Measurements from ENCODE around the gene WWOX. TPM values are rescaled to one million over a fixed set of nuclear protein-coding genes. Genes with fewer than 3 reads are reported as not detected.

Gene WWOX
- total and polyA plus RNA-seq, 2 of the 4 experiments (the other 2 are of a cell fraction) = 2.7 to 5.4 TPM

DNA sequence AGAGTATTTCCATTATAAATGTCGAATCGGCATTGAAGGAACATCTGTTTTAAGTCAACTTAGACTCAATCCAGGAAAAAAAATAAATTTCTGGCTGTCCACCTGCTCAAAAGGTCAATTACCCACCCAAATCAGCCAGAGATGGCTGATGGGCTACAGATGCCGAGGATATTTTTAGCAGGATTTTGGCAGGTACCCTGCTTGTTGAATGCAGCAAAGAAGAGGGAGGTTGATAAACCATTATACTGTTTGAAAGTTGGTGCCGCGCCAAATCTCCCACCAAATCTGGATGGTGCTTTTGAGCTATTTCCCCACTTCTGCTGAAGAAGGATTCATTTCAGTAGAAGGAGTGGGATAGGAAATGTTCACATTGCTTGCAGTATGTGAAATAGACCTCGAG is 963.4 kb downstream of the WWOX start:
- dilution Hi-C loops (cut with HindIII; ENCODE audit: low sequenced_read_pairs, unreplicated experiment) = no loop called here
- ChIA-PET CTCF (interaction anchor here (0.6 kb wide), 1 partner anchor 14 kb away, joined by 3 read pairs; no protein-coding TSS in a partner anchor), POLR2A (ENCODE audit: unreplicated experiment) (no interaction called here)

More for the DNA sequence above, 963.4 kb downstream of the WWOX start:
- no peak overlapping the region for H2AK9ac ChIP-seq (replicated peaks; ENCODE audit: low read depth, low read length, poor library complexity)
- no peak overlapping the region for H4K5ac ChIP-seq (ENCODE audit: low read depth, low read length)
- H2BK15ac ChIP-seq (ENCODE audit: low read depth, low read length) = no peak overlapping the region
- no peak overlapping the region for H2BK20ac ChIP-seq (ENCODE audit: low read depth, low read length)
- no peak overlapping the region for H3K4ac ChIP-seq (ENCODE audit: low read depth, low read length)
- no peaks in the 10 kb centered on the region for H3K79me1 ChIP-seq (ENCODE audit: low read depth in 1 of 2, low read length in 2 of 2)
- in situ Hi-C loops (cut with MboI; ENCODE audit: low sequenced_read_pairs) = no loop called here
- intact Hi-C loops (cut with micrococcal nuclease) = no loop called here
- DNase-seq (no peak), ATAC-seq (ENCODE audit: low read depth) (no peak)
- no peak overlapping the region for H3K9ac ChIP-seq (ENCODE audit: low read depth, low read length)
- H4K8ac ChIP-seq (ENCODE audit: low read depth in 2 of 2, low read length in 2 of 2) = no peak overlapping the region
- H3K27me3 ChIP-seq (ENCODE audit: control insufficient read depth, insufficient read depth, low read length) = no peaks in the 10 kb centered on the region
- H2BK120ac ChIP-seq (ENCODE audit: low read depth, low read length) = no peak overlapping the region
- no peak overlapping the region for H3K56ac ChIP-seq (ENCODE audit: extremely low read depth, insufficient read depth, low read length)
- no peak overlapping the region for H3K4me3 ChIP-seq (ENCODE audit: insufficient read depth, low read depth, low read length)
- H3K4me2 ChIP-seq (ENCODE audit: low read depth, low read length) = no peak overlapping the region
- H3K36me3 ChIP-seq (ENCODE audit: control insufficient read depth, insufficient read depth, low read length) = no peaks in the 10 kb centered on the region
- TF ChIP-seq MAZ (IDR thresholded peaks at IDR 0.05; ENCODE audit: borderline replicate concordance, low read depth, low read length) (no peak), SMC3 (IDR thresholded peaks at IDR 0.05; ENCODE audit: low read depth, low read length) (no peak), CHD1 (IDR thresholded peaks at IDR 0.05; ENCODE audit: low read depth, low read length) (no peak), ELK1 (IDR thresholded peaks at IDR 0.05; ENCODE audit: borderline replicate concordance, low read depth, low read length) (no peak), MAFK (IDR thresholded peaks at IDR 0.05; ENCODE audit: low read depth, low read length) (no peak), RAD21 (IDR thresholded peaks at IDR 0.05; ENCODE audit: low read length) (no peak), POLR2A (IDR thresholded peaks at IDR 0.05; ENCODE audit: low read depth, low read length) (no peak), CTCF (conservative IDR thresholded peaks at IDR 0.05; ENCODE audit: low read depth, low read length) (no peak), NFE2L2 (IDR thresholded peaks at IDR 0.05; ENCODE audit: low read depth, low read length) (no peak), CEBPB (IDR thresholded peaks at IDR 0.05; ENCODE audit: low read depth, low read length) (no peak), RFX5 (IDR thresholded peaks at IDR 0.05; ENCODE audit: low read depth, low read length) (no peak), USF2 (IDR thresholded peaks at IDR 0.05; ENCODE audit: low read depth, low read length) (no peak), BHLHE40 (IDR thresholded peaks at IDR 0.05; ENCODE audit: low read depth, low read length) (no peak), FOS (IDR thresholded peaks at IDR 0.05; ENCODE audit: low read depth, low read length) (no peak), RCOR1 (IDR thresholded peaks at IDR 0.05; ENCODE audit: insufficient replicate concordance, low read length) (no peak), MXI1 (IDR thresholded peaks at IDR 0.05; ENCODE audit: borderline replicate concordance, low read depth, low read length) (no peak)
- no peak overlapping the region for H4K91ac ChIP-seq (ENCODE audit: insufficient read depth, low read depth, low read length)
- no peaks in the 10 kb centered on the region for H3K4me1 ChIP-seq (ENCODE audit: control insufficient read depth, insufficient read depth, low read length)
- no peaks in the 10 kb centered on the region for H3K9me1 ChIP-seq (ENCODE audit: insufficient read depth, low read length)
- no peak overlapping the region for H2AK5ac ChIP-seq (ENCODE audit: low read depth, low read length)
- H2AFZ ChIP-seq (replicated peaks; ENCODE audit: low read length, poor library complexity) = no peak overlapping the region
- H3K9me3 ChIP-seq (ENCODE audit: control insufficient read depth, insufficient read depth, low read length) = peaks cover 19% of the 10 kb centered on the region
- no peak overlapping the region for H3K27ac ChIP-seq (ENCODE audit: insufficient read depth, low read length)
- H2BK5ac ChIP-seq (ENCODE audit: low read depth, low read length, poor library complexity, severe bottlenecking) = no peak overlapping the region
- BruUV-seq (replicated peaks) = no TSS peak
- no peaks in the 10 kb centered on the region for H4K20me1 ChIP-seq (ENCODE audit: insufficient read depth, low read length)
- no peak overlapping the region for H3K14ac ChIP-seq (replicated peaks; ENCODE audit: low read depth, low read length)
- no peak overlapping the region for H3K18ac ChIP-seq (ENCODE audit: low read depth, low read length)
- H3K23ac ChIP-seq (ENCODE audit: low read depth, low read length) = no peak overlapping the region
- no CpG with 5 or more reads among the region's 6 CpGs for WGBS, 2 experiments (ENCODE audit: extremely low coverage in 2 of 2, insufficient read length in 1 of 2)
